PFSK-1 (cell line): Measurements from ENCODE around the gene PRB3.

Source experiments
- POLR2AphosphoS5 ChIP-seq: IDR thresholded peaks from 2 replicates; pipeline ENCODE4 v1.6.1; 2012; ENCODE audit warnings: low read depth, mild to moderate bottlenecking, control low read depth, low read length, moderate library complexity
- REST ChIP-seq, 2 experiments: IDR thresholded peaks; 2 replicates each; pipeline versions ENCODE4 v1.6.1 to v1.8.0; 2011 to 2012; ENCODE audit warnings: low read depth in 2 of 2, low read length in 2 of 2, control low read depth in 1 of 2, inconsistent platforms in 1 of 2, mild to moderate bottlenecking in 1 of 2, moderate library complexity in 1 of 2; ENCODE audit not compliant: insufficient read depth in 1 of 2

DNA sequence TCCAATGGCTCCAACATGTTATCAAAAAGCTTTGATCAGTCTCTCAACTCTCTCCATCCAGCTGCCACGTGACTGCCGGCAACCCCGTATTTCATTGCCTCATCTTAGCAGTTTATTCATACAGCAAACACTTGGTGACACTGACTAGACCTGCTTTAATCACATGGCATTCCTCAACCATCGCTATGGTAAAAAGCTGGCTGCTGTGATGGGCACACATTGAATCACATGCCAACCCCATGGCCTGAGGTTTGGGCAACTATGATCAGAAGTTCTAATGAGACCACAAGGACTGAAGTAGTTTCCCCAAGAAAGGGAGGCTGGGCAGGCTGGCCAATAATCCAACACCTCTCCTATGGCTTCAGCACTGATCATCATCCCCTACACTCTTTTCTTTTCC is 42.1 kb downstream of the PRB3 start:
- TF ChIP-seq REST (IDR thresholded peaks at IDR 0.05; ENCODE audit: insufficient read depth in 1 of 2, low read depth in 2 of 2, low read length in 2 of 2) (no peak), POLR2AphosphoS5 (no peak)
